Thyroid gland (tissue), 4 donors: Measurements from ENCODE around the gene POLR1A.

Experiments
- POLR2A ChIP-seq, 2 donors: fragments of 450-650 bp; IDR thresholded peaks; one replicate each; pipeline ENCODE4 v1.6.1; 2017; ENCODE audit warnings: antibody characterized with exemption in 2 of 2, mild to moderate bottlenecking in 2 of 2, moderate library complexity in 1 of 2
- TF ChIP-seq, protein P1 (sequence below), 6 experiments: fragments of 200-600 bp in 3 of 6; fragments of 450-650 bp in 3 of 6; sonication (generic) in 3 of 6; IDR thresholded peaks; one replicate each; pipeline ENCODE4 v1.5.1; 2016 to 2019; ENCODE audit warnings: antibody characterized with exemption in 6 of 6, mild to moderate bottlenecking in 2 of 6, inconsistent platforms in 1 of 6, moderate library complexity in 1 of 6

DNA sequence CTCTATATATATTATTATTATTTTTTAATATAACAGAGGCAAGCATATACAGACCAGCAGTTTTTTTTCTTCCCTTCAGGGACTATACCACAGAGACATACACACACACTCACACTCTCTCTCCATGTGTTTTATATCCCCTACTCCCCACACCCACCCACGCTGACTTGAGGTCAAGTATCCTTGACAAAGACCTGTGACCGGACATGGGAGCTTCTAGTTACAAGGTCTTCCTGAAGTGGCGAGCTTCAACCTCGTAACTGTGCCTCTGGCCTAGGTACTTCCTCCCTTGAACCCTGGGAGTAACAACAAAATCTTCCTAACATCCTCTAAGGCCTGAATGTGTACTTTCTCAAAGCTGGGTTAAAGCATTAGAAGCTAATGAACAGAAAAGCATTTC is 52.5 kb downstream of the POLR1A start:
- TF ChIP-seq, protein P1, sequence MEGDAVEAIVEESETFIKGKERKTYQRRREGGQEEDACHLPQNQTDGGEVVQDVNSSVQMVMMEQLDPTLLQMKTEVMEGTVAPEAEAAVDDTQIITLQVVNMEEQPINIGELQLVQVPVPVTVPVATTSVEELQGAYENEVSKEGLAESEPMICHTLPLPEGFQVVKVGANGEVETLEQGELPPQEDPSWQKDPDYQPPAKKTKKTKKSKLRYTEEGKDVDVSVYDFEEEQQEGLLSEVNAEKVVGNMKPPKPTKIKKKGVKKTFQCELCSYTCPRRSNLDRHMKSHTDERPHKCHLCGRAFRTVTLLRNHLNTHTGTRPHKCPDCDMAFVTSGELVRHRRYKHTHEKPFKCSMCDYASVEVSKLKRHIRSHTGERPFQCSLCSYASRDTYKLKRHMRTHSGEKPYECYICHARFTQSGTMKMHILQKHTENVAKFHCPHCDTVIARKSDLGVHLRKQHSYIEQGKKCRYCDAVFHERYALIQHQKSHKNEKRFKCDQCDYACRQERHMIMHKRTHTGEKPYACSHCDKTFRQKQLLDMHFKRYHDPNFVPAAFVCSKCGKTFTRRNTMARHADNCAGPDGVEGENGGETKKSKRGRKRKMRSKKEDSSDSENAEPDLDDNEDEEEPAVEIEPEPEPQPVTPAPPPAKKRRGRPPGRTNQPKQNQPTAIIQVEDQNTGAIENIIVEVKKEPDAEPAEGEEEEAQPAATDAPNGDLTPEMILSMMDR (IDR thresholded peaks at IDR 0.05): no peak
- no peak for TF ChIP-seq POLR2A (IDR thresholded peaks at IDR 0.05)
